PC-3 (cell line): ENCODE measurements around the gene NEURL1B. TPM values are rescaled to one million over a fixed set of nuclear protein-coding genes. Genes with fewer than 3 reads are reported as not detected.
"Not testable (repeated sequence)": the region's sequence is repeated elsewhere in the genome, so short reads cannot be mapped to it uniquely, and the experiment has no call there.

Source experiments
- ATAC-seq: fragments of 200-7000 bp; cut with Tn5 transposase; 2 replicates; pipeline ENCODE4 v1.9.1; 2020; ENCODE audit warnings: mild to moderate bottlenecking, moderate library complexity
- BruUV-seq: library from RNA; stranded (reverse); fragments of 400-500 nt; replicated peaks from 2 replicates; lab custom pipeline; 2021; lab: Mats Ljungman, UMichigan
- CTCF ChIA-PET: fragments of 300-600 bp; sonication (Branson Sonifier 250); formaldehyde crosslinking; loops from one replicate; lab custom pipeline; 2022; ENCODE audit warnings: antibody characterized with exemption; lab: Charles Lee
- POLR2A ChIA-PET: fragments of 300-600 bp; sonication (Branson Sonifier 250); formaldehyde crosslinking; loops from one replicate; lab custom pipeline; 2022; ENCODE audit warnings: antibody characterized with exemption; ENCODE audit not compliant: unreplicated experiment; lab: Charles Lee
- DNase-seq: peaks from one replicate; pipeline ENCODE4 v3.0.0-alpha.2; 2015
- H2AFZ ChIP-seq: fragments of 300-600 bp; sonication (generic); 2 replicates; pipeline ENCODE4 v1.6.0; 2016; ENCODE audit warnings: antibody characterized with exemption, low read length
- H3F3A ChIP-seq: fragments of 300-600 bp; sonication (generic); one replicate; pipeline ENCODE4 v1.6.0; 2017; ENCODE audit warnings: antibody characterized with exemption, low read length, control low read depth, mild to moderate bottlenecking; ENCODE audit not compliant: unreplicated experiment
- H3K27ac ChIP-seq: fragments of 300-600 bp; sonication (generic); 2 replicates; pipeline ENCODE4 v1.5.1; 2016; ENCODE audit warnings: mild to moderate bottlenecking, low read length
- H3K27me3 ChIP-seq: fragments of 300-600 bp; sonication (generic); 2 replicates; pipeline ENCODE4 v1.6.1; 2016; ENCODE audit warnings: low read length, mixed read lengths
- H3K36me3 ChIP-seq: fragments of 300-600 bp; sonication (generic); 2 replicates; pipeline ENCODE4 v1.6.1; 2016; ENCODE audit warnings: low read depth, mixed run types, low read length, mixed read lengths
- H3K4me1 ChIP-seq: fragments of 300-600 bp; sonication (generic); 2 replicates; pipeline ENCODE4 v1.5.1; 2016; ENCODE audit warnings: low read length; ENCODE audit not compliant: insufficient read depth
- H3K4me2 ChIP-seq: fragments of 300-600 bp; sonication (generic); 2 replicates; pipeline ENCODE4 v1.6.0; 2016; ENCODE audit warnings: low read length
- H3K4me3 ChIP-seq: fragments of 300-600 bp; sonication (generic); 2 replicates; pipeline ENCODE4 v1.5.1; 2016; ENCODE audit warnings: mild to moderate bottlenecking, low read length, mixed read lengths
- H3K79me2 ChIP-seq: fragments of 300-600 bp; sonication (generic); 2 replicates; pipeline ENCODE4 v1.6.1; 2017; ENCODE audit warnings: low read length, mixed read lengths
- H3K9ac ChIP-seq: fragments of 300-600 bp; sonication (generic); 2 replicates; pipeline ENCODE4 v1.6.0; 2016; ENCODE audit warnings: mild to moderate bottlenecking, low read length
- H3K9me2 ChIP-seq: fragments of 300-600 bp; sonication (generic); replicated peaks from 2 replicates; pipeline ENCODE4 v1.6.1; 2016; ENCODE audit warnings: mixed run types, low read length, mixed read lengths
- H3K9me3 ChIP-seq: fragments of 300-600 bp; sonication (generic); 2 replicates; pipeline ENCODE4 v1.6.1; 2016; ENCODE audit warnings: low read length, mixed read lengths
- H4K20me1 ChIP-seq: fragments of 300-600 bp; sonication (generic); 2 replicates; pipeline ENCODE4 v1.6.1; 2016; ENCODE audit warnings: low read length, mixed read lengths
- EZH2 ChIP-seq: fragments of 300-600 bp; sonication (generic); IDR thresholded peaks from one replicate; pipeline ENCODE4 v1.6.1; 2017; ENCODE audit warnings: antibody characterized with exemption, mild to moderate bottlenecking, low read length; ENCODE audit not compliant: unreplicated experiment
- EZH2phosphoT487 ChIP-seq: fragments of 300-600 bp; sonication (generic); IDR thresholded peaks from 2 replicates; pipeline ENCODE4 v1.6.1; 2018; ENCODE audit warnings: mild to moderate bottlenecking, antibody characterized with exemption, low read length, borderline replicate concordance
- intact Hi-C: fragments of 100-400 bp; cut with micrococcal nuclease; formaldehyde crosslinking; loops from 2 replicates; pipeline ENCODE4 v1.9.0; 2023
- total RNA-seq: library from RNA; depleted of rRNA; stranded (reverse); fragments of >200 nt; gene quantifications from 2 replicates; pipeline ENCODE4 v1.2.3, GENCODE V29; 2014
- TF ChIP-seq, protein P1 (sequence below): fragments of 300-600 bp; sonication (generic); conservative IDR thresholded peaks from 2 replicates; pipeline ENCODE4 v1.5.1; 2017; ENCODE audit warnings: antibody characterized with exemption, low read depth, mild to moderate bottlenecking, low read length

Gene NEURL1B
- total RNA-seq, 1 experiment from 2014 or later = 0.95 TPM

DNA sequence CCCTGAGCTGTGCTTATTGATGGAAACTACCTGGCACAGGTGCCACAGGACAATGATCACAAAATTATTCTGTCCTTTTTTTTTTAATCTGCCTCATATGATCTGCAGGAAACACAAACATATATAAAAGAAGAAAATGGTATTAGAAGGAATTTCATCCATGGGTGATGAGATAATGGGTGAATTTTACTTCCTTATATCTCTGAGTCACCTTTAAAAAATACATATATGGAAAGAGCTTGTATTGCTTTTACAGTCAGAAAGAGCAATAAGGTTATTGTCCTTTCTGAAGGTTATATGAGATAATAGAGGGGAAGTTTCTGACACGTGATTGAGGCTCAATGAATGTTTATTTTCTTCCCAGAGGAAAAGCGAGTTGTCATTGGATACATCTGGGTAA, 31.6 kb downstream of the NEURL1B start:
- H4K20me1 ChIP-seq = no peaks in the 10 kb centered on the region
- no peaks in the 10 kb centered on the region for H3K79me2 ChIP-seq
- no peaks in the 10 kb centered on the region for H3K27me3 ChIP-seq
- no peak overlapping the region for H3K27ac ChIP-seq
- DNase-seq (no peak), ATAC-seq (no peak)
- no peak overlapping the region for H2AFZ ChIP-seq
- BruUV-seq = no TSS peak
- no peak overlapping the region for H3K4me3 ChIP-seq
- no peaks in the 10 kb centered on the region for H3F3A ChIP-seq
- H3K9me2 ChIP-seq = no peaks in the 10 kb centered on the region
- no peaks in the 10 kb centered on the region for H3K36me3 ChIP-seq
- H3K4me1 ChIP-seq = no peaks in the 10 kb centered on the region
- ChIA-PET POLR2A (no interaction called here), CTCF (no interaction called here)
- H3K9me3 ChIP-seq = no peaks in the 10 kb centered on the region
- no peak overlapping the region for H3K9ac ChIP-seq
- TF ChIP-seq EZH2 = no peak
- TF ChIP-seq, protein P1, sequence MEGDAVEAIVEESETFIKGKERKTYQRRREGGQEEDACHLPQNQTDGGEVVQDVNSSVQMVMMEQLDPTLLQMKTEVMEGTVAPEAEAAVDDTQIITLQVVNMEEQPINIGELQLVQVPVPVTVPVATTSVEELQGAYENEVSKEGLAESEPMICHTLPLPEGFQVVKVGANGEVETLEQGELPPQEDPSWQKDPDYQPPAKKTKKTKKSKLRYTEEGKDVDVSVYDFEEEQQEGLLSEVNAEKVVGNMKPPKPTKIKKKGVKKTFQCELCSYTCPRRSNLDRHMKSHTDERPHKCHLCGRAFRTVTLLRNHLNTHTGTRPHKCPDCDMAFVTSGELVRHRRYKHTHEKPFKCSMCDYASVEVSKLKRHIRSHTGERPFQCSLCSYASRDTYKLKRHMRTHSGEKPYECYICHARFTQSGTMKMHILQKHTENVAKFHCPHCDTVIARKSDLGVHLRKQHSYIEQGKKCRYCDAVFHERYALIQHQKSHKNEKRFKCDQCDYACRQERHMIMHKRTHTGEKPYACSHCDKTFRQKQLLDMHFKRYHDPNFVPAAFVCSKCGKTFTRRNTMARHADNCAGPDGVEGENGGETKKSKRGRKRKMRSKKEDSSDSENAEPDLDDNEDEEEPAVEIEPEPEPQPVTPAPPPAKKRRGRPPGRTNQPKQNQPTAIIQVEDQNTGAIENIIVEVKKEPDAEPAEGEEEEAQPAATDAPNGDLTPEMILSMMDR = no peak
- TF ChIP-seq EZH2phosphoT487 = no peak
- no peak overlapping the region for H3K4me2 ChIP-seq
- intact Hi-C loops = no loop called here

DNA sequence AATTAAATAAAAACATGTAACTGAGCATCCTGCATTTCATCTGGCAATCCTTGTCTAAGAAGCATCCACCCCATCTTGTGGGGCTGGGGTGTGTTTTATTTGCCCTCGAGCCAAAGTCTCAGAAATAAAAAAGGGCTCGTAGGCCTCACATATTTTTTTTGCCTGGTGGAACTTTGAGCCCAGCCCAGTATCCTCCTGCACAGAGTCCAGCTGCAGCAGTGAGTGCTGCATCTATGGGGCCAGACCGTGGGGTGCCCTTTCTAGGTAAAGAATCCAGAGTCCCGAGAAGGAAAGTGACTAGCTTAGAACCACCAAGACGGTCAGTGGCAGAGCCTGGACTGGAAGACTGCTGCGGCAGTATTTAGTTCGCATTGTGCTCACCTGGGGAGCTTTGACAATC, 33.1 kb downstream of the NEURL1B start:
- DNase-seq (no peak), ATAC-seq (no peak)
- H3K27ac ChIP-seq = no peak overlapping the region
- no peak for TF ChIP-seq EZH2
- TF ChIP-seq, protein P1 = no peak
- TF ChIP-seq EZH2phosphoT487 = no peak
- CTCF ChIA-PET = no interaction called here
- H3F3A ChIP-seq = no peaks in the 10 kb centered on the region
- POLR2A ChIA-PET = no interaction called here
- H3K9me2 ChIP-seq = no peaks in the 10 kb centered on the region
- BruUV-seq = no TSS peak
- H3K4me1 ChIP-seq = no peaks in the 10 kb centered on the region
- intact Hi-C loops = no loop called here
- no peak overlapping the region for H3K9ac ChIP-seq
- no peaks in the 10 kb centered on the region for H3K27me3 ChIP-seq
- H2AFZ ChIP-seq = no peak overlapping the region
- H3K36me3 ChIP-seq = no peaks in the 10 kb centered on the region
- H4K20me1 ChIP-seq = no peaks in the 10 kb centered on the region
- H3K4me2 ChIP-seq = no peak overlapping the region
- H3K4me3 ChIP-seq = no peak overlapping the region
- no peaks in the 10 kb centered on the region for H3K9me3 ChIP-seq
- H3K79me2 ChIP-seq = no peaks in the 10 kb centered on the region

DNA sequence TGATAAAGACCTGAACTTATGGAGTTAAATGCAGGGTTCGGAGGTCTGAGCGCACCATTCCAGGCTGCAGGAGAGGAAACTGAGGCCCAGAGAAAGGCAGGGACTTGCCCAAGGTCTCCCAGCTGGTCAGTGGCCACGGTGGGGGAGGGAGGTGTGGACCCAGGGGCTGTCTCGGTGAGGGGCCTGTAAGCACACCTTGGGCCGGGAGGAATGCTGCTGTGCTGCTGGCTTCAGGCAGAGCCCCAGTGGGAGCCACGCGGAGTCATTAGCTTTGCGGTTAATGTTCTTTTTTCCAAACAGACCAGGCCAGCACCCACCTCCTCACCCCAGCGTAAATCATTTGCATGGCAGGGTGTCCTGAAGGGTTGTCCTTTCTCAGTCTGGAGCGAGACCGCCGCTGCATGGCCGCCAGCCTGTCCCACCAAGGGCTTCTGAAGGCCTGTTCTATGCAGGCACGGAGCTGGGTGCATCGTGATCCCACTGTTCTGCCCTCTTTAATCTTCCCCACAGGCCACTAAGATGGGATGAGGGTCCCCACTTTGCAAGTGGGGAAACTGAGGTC, 35.9 kb downstream of the NEURL1B start:
- H3K9me2 ChIP-seq = no peaks in the 10 kb centered on the region
- no peak overlapping the region for H3K27ac ChIP-seq
- no peak overlapping the region for H3K4me2 ChIP-seq
- ChIA-PET POLR2A (no interaction called here), CTCF (no interaction called here)
- H3K4me1 ChIP-seq = no peaks in the 10 kb centered on the region
- no peaks in the 10 kb centered on the region for H3K9me3 ChIP-seq
- no peaks in the 10 kb centered on the region for H3K27me3 ChIP-seq
- no peak overlapping the region for H2AFZ ChIP-seq
- no peaks in the 10 kb centered on the region for H4K20me1 ChIP-seq
- intact Hi-C loops = no loop called here
- H3F3A ChIP-seq = no peaks in the 10 kb centered on the region
- H3K4me3 ChIP-seq = no peak overlapping the region
- H3K9ac ChIP-seq = no peak overlapping the region
- no peak for ATAC-seq
- H3K79me2 ChIP-seq = no peaks in the 10 kb centered on the region
- no peak for DNase-seq
- BruUV-seq = no TSS peak
- no peak for TF ChIP-seq EZH2phosphoT487
- TF ChIP-seq EZH2 = no peak
- TF ChIP-seq, protein P1 = no peak
- no peaks in the 10 kb centered on the region for H3K36me3 ChIP-seq

DNA sequence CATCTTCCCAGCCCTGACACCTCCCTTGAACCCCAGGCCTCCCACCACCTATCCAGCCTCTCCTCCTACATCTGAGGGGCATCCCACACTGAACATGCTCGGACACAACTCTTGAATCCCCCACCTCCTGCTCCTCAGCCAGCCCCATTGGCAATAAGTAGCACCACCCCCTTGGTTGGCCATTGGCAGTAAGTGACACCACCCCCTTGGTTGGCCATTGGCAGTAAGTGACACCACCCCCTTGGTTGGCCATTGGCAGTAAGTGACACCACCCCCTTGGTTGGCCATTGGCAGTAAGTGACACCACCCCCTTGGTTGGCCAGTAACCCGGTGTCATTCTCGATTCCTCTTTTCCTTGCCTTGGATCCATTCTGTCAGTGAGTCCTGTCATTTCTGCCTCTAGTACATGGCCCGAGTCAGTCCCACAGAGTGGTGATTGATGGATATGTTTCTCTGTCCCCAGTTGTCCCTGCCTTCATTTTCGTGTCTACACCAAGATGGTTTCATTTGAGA, 37.4 kb downstream of the NEURL1B start:
- H3F3A ChIP-seq, H4K20me1 ChIP-seq, CTCF ChIA-PET, H3K27ac ChIP-seq, H3K4me2 ChIP-seq, H3K27me3 ChIP-seq, H3K36me3 ChIP-seq, H3K4me1 ChIP-seq, H3K79me2 ChIP-seq, H3K9me2 ChIP-seq, H2AFZ ChIP-seq, H3K9me3 ChIP-seq, H3K9ac ChIP-seq, POLR2A ChIA-PET, DNase-seq, BruUV-seq, ATAC-seq, intact Hi-C loops, H3K4me3 ChIP-seq: not testable (repeated sequence)
